Measurements from ENCODE around the gene C6orf47. TPM values are rescaled to one million over a fixed set of nuclear protein-coding genes. Genes with fewer than 3 reads are reported as not detected.

C6orf47 gene
- total and polyA plus RNA-seq, 10 of the 15 experiments (the other 5 are each of a cell fraction or from before 2014, with no cell fraction given) = 0.16 to 20.4 (median 17.3) TPM; not detected in 1

- TF ChIP-seq RUNX3 (IDR thresholded peaks at IDR 0.05; ENCODE audit: low read length) (peak; percentile 60), ATF3 (IDR thresholded peaks at IDR 0.05; ENCODE audit: borderline replicate concordance, extremely low read depth, low read depth, low read length) (no peak), CHD4 (IDR thresholded peaks at IDR 0.05) (no peak), SIX5 (IDR thresholded peaks at IDR 0.05; ENCODE audit: low read depth, low read length, severe bottlenecking) (no peak), IKZF1 (conservative IDR thresholded peaks at IDR 0.05) (peak; percentile 83), SIN3A (IDR thresholded peaks at IDR 0.05; ENCODE audit: low read depth, low read length) (peak; percentile 74; the same call in 1 of the 2 replicates), ZNF592 (IDR thresholded peaks at IDR 0.05) (no peak), TBL1XR1 (IDR thresholded peaks at IDR 0.05; ENCODE audit: low read depth, low read length) (no peak), RBBP5 (conservative IDR thresholded peaks at IDR 0.05) (no peak), NR2C1 (IDR thresholded peaks at IDR 0.05) (no peak), HDAC6 (IDR thresholded peaks at IDR 0.05; ENCODE audit: unreplicated experiment) (peak; percentile 42), BCL11A (IDR thresholded peaks at IDR 0.05; ENCODE audit: low read depth, low read length) (0 out of 2 replicates have a peak, but pooled peaks have one; percentile 20), RB1 (IDR thresholded peaks at IDR 0.05; ENCODE audit: borderline replicate concordance) (0 out of 2 replicates have a peak, but pooled peaks have one; percentile 56), RCOR1 (conservative IDR thresholded peaks at IDR 0.05; ENCODE audit: low read depth, low read length) (no peak), EZH2 (IDR thresholded peaks at IDR 0.05; ENCODE audit: borderline replicate concordance, control insufficient read depth, low read depth, low read length) (no peak), NFYB (IDR thresholded peaks at IDR 0.05; ENCODE audit: insufficient read depth, low read depth, low read length) (no peak), POLR2AphosphoS2 (IDR thresholded peaks at IDR 0.05; ENCODE audit: low read depth, low read length) (peak; percentile 93), ATF7 (IDR thresholded peaks at IDR 0.05; ENCODE audit: low read depth) (no peak), ATF2 (IDR thresholded peaks at IDR 0.05; ENCODE audit: low read length) (no peak)
- TF ChIP-seq, protein P1, sequence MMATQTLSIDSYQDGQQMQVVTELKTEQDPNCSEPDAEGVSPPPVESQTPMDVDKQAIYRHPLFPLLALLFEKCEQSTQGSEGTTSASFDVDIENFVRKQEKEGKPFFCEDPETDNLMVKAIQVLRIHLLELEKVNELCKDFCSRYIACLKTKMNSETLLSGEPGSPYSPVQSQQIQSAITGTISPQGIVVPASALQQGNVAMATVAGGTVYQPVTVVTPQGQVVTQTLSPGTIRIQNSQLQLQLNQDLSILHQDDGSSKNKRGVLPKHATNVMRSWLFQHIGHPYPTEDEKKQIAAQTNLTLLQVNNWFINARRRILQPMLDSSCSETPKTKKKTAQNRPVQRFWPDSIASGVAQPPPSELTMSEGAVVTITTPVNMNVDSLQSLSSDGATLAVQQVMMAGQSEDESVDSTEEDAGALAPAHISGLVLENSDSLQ (IDR thresholded peaks at IDR 0.05) = no peak
Observed at GRCh38 chr6:31660381-31661261, at the start of gene C6orf47 (continued).
